ENCODE measurements around the gene SCG5.

SCG5 gene

DNA sequence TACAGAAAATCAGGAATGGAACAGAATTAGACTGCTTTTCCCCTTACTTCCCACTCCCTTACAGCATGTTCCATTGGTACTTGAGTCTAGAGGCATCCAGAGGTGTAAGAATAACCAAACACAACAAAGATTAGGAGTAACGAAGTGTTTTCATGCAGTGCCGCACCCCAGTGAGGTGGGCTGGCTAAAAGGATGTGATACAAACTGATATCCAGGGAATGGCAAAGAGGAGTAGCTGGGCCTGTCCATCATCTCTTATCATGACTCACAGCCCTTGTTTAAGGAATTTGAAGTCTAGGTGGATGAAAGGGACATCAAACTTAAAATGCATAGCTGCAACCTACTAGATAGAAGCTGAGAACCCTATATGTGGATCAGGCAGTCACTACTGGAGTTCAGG lies 16.4 kb downstream of the SCG5 start:
- no peaks in the 10 kb centered on the region for H3K79me2 ChIP-seq (ENCODE audit: low read length)
- no peaks in the 10 kb centered on the region for H3K4me1 ChIP-seq (ENCODE audit: low read length)
- no peaks in the 10 kb centered on the region for H3K27me3 ChIP-seq (ENCODE audit: low read depth, low read length)
- H4K20me1 ChIP-seq (ENCODE audit: insufficient read depth, low read length) = no peaks in the 10 kb centered on the region; the same call in 1 of the 2 replicates
- H3K27ac ChIP-seq (ENCODE audit: low read length) = no peak overlapping the region
- no peak overlapping the region for H3K4me3 ChIP-seq (ENCODE audit: low read length)
- H3K4me2 ChIP-seq (ENCODE audit: low read length) = no peak overlapping the region
- TF ChIP-seq, protein P1, sequence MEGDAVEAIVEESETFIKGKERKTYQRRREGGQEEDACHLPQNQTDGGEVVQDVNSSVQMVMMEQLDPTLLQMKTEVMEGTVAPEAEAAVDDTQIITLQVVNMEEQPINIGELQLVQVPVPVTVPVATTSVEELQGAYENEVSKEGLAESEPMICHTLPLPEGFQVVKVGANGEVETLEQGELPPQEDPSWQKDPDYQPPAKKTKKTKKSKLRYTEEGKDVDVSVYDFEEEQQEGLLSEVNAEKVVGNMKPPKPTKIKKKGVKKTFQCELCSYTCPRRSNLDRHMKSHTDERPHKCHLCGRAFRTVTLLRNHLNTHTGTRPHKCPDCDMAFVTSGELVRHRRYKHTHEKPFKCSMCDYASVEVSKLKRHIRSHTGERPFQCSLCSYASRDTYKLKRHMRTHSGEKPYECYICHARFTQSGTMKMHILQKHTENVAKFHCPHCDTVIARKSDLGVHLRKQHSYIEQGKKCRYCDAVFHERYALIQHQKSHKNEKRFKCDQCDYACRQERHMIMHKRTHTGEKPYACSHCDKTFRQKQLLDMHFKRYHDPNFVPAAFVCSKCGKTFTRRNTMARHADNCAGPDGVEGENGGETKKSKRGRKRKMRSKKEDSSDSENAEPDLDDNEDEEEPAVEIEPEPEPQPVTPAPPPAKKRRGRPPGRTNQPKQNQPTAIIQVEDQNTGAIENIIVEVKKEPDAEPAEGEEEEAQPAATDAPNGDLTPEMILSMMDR (IDR thresholded peaks at IDR 0.05; ENCODE audit: low read depth, low read length) = no peak
- no peak for TF ChIP-seq EZH2phosphoT487 (IDR thresholded peaks at IDR 0.05; ENCODE audit: low read depth)
- H2AFZ ChIP-seq (ENCODE audit: low read depth, low read length) = no peak overlapping the region
- H3K9me3 ChIP-seq (ENCODE audit: insufficient read depth, low read length) = no peaks in the 10 kb centered on the region
- H3K36me3 ChIP-seq (replicated peaks; ENCODE audit: low read depth, low read length) = peaks cover 44% of the 10 kb centered on the region
- H3K9ac ChIP-seq (ENCODE audit: low read length) = no peak overlapping the region

DNA sequence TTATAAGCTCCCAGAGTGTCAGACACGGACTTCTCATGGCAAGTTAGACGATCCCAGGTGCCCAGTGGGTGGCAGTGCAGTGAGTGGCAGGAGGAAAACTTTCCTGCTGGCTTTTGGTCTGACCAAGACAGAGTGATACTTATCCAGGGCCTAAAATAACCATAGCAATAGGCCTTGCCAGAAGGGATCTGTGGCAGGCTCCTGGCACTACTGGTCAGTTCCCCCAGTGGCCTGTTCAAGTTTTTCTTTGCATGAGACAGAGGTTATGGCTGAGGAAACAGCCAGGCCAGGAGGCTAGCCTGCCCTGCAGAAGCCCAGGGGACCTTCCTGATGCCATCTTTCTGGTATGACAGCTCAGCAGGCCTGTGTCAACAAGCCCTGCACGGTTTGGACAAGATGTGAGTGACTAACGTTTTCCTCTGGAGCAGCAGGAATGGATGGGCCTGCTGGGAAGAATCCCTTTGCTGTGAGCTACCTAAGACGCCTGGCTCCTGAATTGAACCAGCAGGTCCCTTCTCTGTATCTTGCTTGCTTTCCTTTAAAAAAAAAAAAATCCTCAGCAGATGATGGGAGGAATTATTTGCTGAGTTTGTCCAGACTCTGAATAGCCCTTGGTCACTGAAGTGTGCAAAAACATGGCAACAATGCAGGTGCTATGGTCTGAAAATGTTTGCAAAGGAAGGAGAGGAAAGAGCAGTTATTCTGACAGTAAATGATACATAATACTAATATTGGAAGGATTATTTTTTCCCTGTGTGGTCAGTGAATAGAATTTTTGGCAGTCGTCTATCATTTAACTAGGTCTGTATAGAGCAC lies 18.0 kb downstream of the SCG5 start:
- H3K9me3 ChIP-seq (ENCODE audit: insufficient read depth, low read length) = no peaks in the 10 kb centered on the region
- no peaks in the 10 kb centered on the region for H3K27me3 ChIP-seq (ENCODE audit: low read depth, low read length)
- no peaks in the 10 kb centered on the region for H3K4me1 ChIP-seq (ENCODE audit: low read length)
- H3K27ac ChIP-seq (ENCODE audit: low read length) = no peak overlapping the region
- TF ChIP-seq EZH2phosphoT487 (IDR thresholded peaks at IDR 0.05; ENCODE audit: low read depth) = no peak
- TF ChIP-seq, protein P1 (IDR thresholded peaks at IDR 0.05; ENCODE audit: low read depth, low read length) = no peak
- H3K4me2 ChIP-seq (ENCODE audit: low read length) = no peak overlapping the region
- peaks cover 44% of the 10 kb centered on the region for H3K36me3 ChIP-seq (replicated peaks; ENCODE audit: low read depth, low read length)
- H2AFZ ChIP-seq (ENCODE audit: low read depth, low read length) = no peak overlapping the region
- no peak overlapping the region for H3K9ac ChIP-seq (ENCODE audit: low read length)
- H3K79me2 ChIP-seq (ENCODE audit: low read length) = no peaks in the 10 kb centered on the region
- no peaks in the 10 kb centered on the region; the same call in 1 of the 2 replicates for H4K20me1 ChIP-seq (ENCODE audit: insufficient read depth, low read length)
- no peak overlapping the region for H3K4me3 ChIP-seq (ENCODE audit: low read length)

DNA sequence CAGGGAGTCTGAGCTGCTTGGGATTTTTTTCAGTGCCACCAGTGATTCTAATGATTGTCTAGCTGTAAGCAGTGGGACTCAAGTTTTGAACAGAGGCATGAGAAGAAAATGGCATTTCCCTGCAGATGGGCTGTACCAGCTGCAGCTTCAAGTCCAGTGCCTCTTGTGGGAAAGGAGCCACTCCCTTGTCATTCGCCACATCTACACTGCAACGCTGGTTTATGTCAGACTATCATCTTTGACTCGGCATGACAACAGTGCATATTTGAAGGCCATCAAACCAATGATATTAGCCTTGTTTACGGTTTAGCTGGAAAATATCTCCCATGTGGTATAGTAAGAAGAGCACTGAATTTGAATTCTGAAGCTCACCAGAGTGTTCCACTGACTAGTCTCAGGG lies 22.2 kb downstream of the SCG5 start:
- Histone ChIP-seq H3K27me3 (ENCODE audit: low read depth, low read length) (no peaks in the 10 kb centered on the region), H3K4me2 (ENCODE audit: low read length) (no peak overlapping the region), H3K4me3 (ENCODE audit: low read length) (no peak overlapping the region), H3K36me3 (replicated peaks; ENCODE audit: low read depth, low read length) (peaks cover 30% of the 10 kb centered on the region), H4K20me1 (ENCODE audit: insufficient read depth, low read length) (no peaks in the 10 kb centered on the region), H2AFZ (ENCODE audit: low read depth, low read length) (no peak overlapping the region), H3K4me1 (ENCODE audit: low read length) (no peaks in the 10 kb centered on the region), H3K79me2 (ENCODE audit: low read length) (no peaks in the 10 kb centered on the region), H3K9me3 (ENCODE audit: insufficient read depth, low read length) (no peaks in the 10 kb centered on the region), H3K9ac (ENCODE audit: low read length) (no peak overlapping the region), H3K27ac (ENCODE audit: low read length) (no peak overlapping the region)
- TF ChIP-seq, protein P1 (IDR thresholded peaks at IDR 0.05; ENCODE audit: low read depth, low read length) = no peak
- no peak for TF ChIP-seq EZH2phosphoT487 (IDR thresholded peaks at IDR 0.05; ENCODE audit: low read depth)

DNA sequence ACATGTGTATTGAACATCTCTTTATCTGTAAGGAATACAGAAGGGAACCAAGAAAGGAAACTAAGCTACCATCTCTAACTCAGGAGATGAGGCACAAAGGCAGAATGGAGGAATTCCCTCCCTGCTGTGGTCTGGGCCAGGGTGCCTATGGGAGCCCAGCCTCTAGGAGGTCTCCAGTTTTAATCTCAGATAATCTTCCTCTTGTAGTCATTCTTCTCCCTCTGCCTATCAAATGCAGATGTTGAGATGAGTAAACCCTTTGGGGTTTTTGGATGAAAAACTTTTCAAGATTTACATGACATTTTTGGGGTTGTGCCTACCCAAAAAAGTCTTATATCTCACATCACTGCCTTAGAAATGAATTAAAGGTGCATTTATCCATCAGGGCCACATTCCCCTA lies 23.3 kb downstream of the SCG5 start:
- peaks cover 34% of the 10 kb centered on the region for H3K36me3 ChIP-seq (replicated peaks; ENCODE audit: low read depth, low read length)
- H3K4me3 ChIP-seq (ENCODE audit: low read length) = no peak overlapping the region
- no peak overlapping the region for H3K27ac ChIP-seq (ENCODE audit: low read length)
- no peaks in the 10 kb centered on the region for H3K9me3 ChIP-seq (ENCODE audit: insufficient read depth, low read length)
- no peaks in the 10 kb centered on the region for H3K79me2 ChIP-seq (ENCODE audit: low read length)
- H4K20me1 ChIP-seq (ENCODE audit: insufficient read depth, low read length) = no peaks in the 10 kb centered on the region
- no peak overlapping the region for H3K4me2 ChIP-seq (ENCODE audit: low read length)
- no peak overlapping the region for H2AFZ ChIP-seq (ENCODE audit: low read depth, low read length)
- no peaks in the 10 kb centered on the region for H3K27me3 ChIP-seq (ENCODE audit: low read depth, low read length)
- no peak overlapping the region for H3K9ac ChIP-seq (ENCODE audit: low read length)
- TF ChIP-seq, protein P1 (IDR thresholded peaks at IDR 0.05; ENCODE audit: low read depth, low read length) = no peak
- no peaks in the 10 kb centered on the region for H3K4me1 ChIP-seq (ENCODE audit: low read length)

Data from OCI-LY3 (cell line).